ENCODE results near the gene SMARCD2. TPM values are rescaled to one million over a fixed set of nuclear protein-coding genes. Genes with fewer than 3 reads are reported as not detected.

Gene SMARCD2
- total RNA-seq, 2 donors from 2014 or later = 73.0 to 75.8 TPM

Other genes with a start within 250 kb of the SMARCD2 start
- gene TACO1, start 241.8 kb downstream of the SMARCD2 start, total RNA-seq = 10 to 100 TPM; 36.0 to 39.6 TPM
- gene MAP3K3, start 220.3 kb downstream of the SMARCD2 start, total RNA-seq = 10 to 100 TPM; 12.8 to 16.1 TPM
- 1 to 10 TPM; 3.7 to 8.5 TPM for gene LIMD2, start 142.6 kb downstream of the SMARCD2 start, total RNA-seq
- 10 to 100 TPM; 18.8 to 21.2 TPM for gene STRADA, start 100.9 kb downstream of the SMARCD2 start, total RNA-seq
- gene CCDC47, start 69.1 kb downstream of the SMARCD2 start, total RNA-seq = 100 to 1,000 TPM; 124 to 161 TPM
- 10 to 100 TPM; 86.5 to 93.6 TPM for gene DDX42, start 68.5 kb downstream of the SMARCD2 start, total RNA-seq
- gene PSMC5, start 15.3 kb downstream of the SMARCD2 start, total RNA-seq = 10 to 100 TPM; 86.3 to 92.5 TPM
- gene FTSJ3, start 15.0 kb downstream of the SMARCD2 start, total RNA-seq = 10 to 100 TPM; 25.9 to 28.4 TPM
- not detected for gene CSH2, start 31.0 kb upstream of the SMARCD2 start, total RNA-seq
- not detected for gene GH2, start 39.3 kb upstream of the SMARCD2 start, total RNA-seq
- gene CSH1, start 53.9 kb upstream of the SMARCD2 start, total RNA-seq = not detected
- gene CSHL1, start 68.6 kb upstream of the SMARCD2 start, total RNA-seq = not detected
- gene GH1, start 76.2 kb upstream of the SMARCD2 start, total RNA-seq = not detected
- gene CD79B, start 89.6 kb upstream of the SMARCD2 start, total RNA-seq = 1 to 10 TPM; 2.0 to 4.0 TPM
- under 1 TPM in 1 of 2 donors, not detected in 1; 0.20 TPM for gene SCN4A, start 130.2 kb upstream of the SMARCD2 start, total RNA-seq
- under 1 TPM in 1 of 2 donors, not detected in 1; 0.22 TPM for gene PRR29, start 155.7 kb upstream of the SMARCD2 start, total RNA-seq
- gene ICAM2, start 177.9 kb upstream of the SMARCD2 start, total RNA-seq = 10 to 100 TPM in 1 of 2 donors, 1 to 10 TPM in 1; 6.9 to 11.5 TPM

Data from left colon (tissue), 2 donors.